NCI-H2029 treated with DMSO at 0.1 percent for 48 hours (cell line): Measurements from ENCODE around the gene MED15.
"Not testable (repeated sequence)": the region's sequence is repeated elsewhere in the genome, so short reads cannot be mapped to it uniquely, and the experiment has no call there.

Experiments used
- DNase-seq: peaks from one replicate; lab custom pipeline; 2025; lab: John Stamatoyannopoulos, UW

The MED15 gene

DNA sequence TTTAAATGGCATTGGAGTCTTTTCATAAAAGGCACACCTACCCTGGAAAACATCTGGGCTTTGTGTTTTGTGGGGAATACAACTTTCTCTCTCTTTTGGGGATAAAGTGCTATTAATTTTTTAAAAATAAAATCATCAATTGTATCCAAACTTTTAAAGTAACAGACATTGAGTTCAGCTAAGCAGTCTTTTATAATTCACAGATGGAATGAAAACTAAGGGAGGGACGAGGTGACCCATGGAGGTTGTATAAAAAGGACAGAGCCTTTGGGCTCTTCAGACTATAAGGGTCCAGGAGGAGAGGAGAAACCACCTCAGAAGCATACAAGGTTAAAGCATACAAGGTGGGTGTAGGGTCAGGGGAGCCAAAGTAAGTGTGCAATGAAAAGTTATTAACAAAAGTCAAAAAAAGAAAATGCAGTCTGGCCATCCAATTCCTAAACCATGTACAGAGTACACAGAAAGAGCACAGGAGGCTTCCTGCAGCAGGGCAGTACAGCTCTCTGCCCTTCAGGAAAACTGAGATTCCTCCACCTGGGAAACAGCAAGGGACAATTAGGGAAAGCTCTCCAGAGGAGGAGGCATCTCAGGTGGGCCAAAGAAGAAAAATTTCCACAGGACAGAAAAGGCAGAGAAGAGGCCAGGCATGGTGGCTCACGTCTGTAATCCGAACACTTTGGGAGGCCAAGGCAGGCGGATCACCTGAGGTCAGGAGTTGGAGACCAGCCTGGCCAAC is 22.3 kb upstream of the MED15 start:
- no peak for DNase-seq

DNA sequence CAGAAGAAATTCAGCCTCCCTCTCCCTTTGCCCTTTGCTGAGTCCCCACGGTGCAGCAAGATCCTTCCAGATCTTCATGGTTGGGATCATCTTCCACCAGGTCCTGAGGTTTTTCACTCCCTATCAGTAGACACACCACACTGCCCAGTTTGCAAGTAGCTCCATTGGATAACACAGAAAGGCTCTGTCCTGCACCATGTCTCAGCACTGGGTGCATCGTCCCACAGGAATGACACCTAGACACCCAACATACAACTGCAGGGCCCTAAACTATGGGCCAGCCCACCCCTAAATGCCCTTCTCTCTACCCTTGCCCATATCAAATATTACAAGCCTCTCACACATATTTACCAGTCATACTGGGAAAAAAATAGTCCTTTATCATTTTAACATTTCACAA is 21.2 kb upstream of the MED15 start:
- no peak for DNase-seq

GRCh38 chr22:20487715-20488114 is 19.7 kb upstream of the MED15 start:
- DNase-seq: no peak

DNA sequence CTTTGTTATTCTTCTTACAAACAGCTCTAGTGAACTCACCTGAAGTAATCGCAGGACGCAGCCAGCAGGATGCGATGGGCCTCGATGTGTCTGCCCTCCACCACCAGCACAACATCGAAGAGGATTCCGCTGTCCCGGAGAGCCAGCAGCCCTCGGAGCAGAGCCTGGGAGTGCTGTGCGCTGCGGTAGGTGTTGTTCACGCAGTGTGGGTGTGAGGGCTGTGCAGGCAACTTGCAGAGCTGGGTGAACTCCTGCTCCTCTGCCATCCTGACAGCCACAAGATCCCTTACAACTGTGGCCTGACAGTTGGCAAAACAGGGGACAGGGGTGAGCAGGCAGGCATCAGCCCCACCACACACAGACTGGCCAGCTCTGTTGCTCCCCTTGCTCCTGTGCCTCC is 18.5 kb upstream of the MED15 start:
- DNase-seq: no peak

DNA sequence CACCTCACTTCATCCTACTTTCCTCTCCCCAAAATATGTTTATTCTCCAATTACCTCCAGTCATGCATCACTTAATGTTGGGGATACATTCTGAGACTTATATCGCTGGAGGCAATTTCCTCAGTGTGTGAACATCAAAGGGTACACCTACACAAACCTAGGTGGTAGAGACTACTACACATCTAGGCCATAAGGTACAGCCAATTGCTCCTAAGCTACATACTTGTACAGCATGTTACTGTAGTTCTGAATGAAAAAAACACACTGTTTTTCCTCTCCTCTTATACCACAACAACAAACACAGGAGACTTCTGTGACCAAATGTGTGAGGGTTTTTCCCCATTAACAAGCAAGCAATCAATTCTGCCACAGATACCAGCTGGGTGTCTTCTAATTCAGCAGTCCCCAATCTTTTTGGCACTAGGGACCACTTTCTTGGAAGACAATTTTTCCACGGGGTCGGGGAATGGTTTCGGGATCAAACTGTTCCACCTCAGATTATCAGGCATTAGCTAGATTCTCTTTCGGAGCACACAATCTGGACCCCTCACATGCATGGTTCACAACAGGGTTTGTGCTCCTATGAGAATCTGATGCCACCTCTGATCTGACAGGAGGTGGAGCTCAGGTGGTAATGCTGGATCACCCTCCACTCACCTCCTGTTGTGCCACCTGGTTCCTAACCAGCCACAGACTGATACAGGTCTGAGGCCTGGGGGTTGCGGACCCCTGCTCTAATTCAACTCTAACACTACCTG is 17.0 kb upstream of the MED15 start:
- no peak for DNase-seq

- DNase-seq: no peak
Observed at GRCh38 chr22:20490941-20491307, 16.5 kb upstream of the MED15 start.

DNA sequence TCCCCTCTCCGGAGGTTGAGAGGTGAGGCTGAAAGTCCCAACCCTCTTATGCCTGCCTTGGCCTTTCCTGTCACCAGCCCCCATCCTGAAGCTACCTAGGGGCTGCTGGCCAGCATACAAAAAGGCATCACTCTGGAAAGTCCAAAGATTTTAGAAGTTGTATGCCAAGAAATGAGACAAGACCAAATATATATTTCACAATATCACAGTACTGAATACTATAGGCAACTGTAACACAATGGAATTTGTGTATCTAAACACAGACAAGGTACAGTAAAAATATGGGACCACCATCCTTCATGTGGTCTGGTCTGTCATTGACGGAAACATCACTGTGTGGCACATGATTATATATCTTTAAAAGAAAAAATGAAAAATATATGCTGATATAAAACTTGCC is 16.1 kb upstream of the MED15 start:
- DNase-seq: no peak

GRCh38 chr22:20494978-20495860 is 12.2 kb upstream of the MED15 start, which contains the start of gene KLHL22:
Gene KLHL22 (minus strand): TSS chr22:20495795. CDS start chr22:20489211, 6,584 bp downstream.
- DNase-seq: no peak

GRCh38 chr22:20495861-20496681 is 11.3 kb upstream of the MED15 start:
- peak; percentile 67 for DNase-seq

GRCh38 chr22:20497426-20497825 is 10.0 kb upstream of the MED15 start:
- DNase-seq: no peak

DNA sequence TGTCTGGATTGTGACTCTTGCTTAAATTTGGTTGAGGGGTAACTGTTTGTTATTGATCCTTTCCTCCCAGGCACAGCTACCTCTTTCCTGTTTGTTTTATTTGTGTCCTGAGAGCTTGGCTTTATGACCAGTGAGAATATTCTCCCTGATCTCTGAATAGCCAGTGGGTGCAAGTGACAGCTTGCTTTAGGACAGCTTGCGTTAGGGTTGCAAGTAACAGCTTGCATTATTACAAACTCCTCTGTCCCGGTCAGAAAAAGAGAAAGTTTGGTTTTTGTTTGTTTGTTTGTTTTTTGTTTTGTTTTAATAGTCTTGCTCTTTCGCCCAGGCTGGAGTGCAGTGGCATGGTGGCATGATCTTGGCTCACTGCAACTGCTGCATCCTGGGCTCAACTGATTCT is 8.5 kb upstream of the MED15 start:
- no peak for DNase-seq

- no peak for DNase-seq
Observed at GRCh38 chr22:20499769-20500168, 7.6 kb upstream of the MED15 start.

DNA sequence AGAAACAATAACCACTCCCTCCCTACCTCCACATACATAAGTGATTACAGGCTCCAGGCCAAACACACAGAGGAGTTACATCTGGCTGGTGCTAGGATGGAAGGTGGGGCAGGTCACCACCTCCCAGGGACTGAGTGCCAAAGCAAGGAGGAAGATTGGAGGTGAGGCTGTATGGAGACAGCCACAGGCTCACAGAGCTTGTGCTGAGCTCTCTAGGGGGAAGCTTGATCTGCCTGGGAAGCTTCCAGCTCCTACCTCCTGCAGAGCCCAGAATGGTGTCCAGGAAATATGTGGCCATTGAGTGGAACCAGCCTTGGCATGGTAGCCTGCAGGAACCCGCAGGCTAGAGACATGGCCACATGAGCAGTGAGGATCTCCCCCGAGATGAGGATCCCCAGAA is 3.6 kb upstream of the MED15 start:
- no peak for DNase-seq

DNA sequence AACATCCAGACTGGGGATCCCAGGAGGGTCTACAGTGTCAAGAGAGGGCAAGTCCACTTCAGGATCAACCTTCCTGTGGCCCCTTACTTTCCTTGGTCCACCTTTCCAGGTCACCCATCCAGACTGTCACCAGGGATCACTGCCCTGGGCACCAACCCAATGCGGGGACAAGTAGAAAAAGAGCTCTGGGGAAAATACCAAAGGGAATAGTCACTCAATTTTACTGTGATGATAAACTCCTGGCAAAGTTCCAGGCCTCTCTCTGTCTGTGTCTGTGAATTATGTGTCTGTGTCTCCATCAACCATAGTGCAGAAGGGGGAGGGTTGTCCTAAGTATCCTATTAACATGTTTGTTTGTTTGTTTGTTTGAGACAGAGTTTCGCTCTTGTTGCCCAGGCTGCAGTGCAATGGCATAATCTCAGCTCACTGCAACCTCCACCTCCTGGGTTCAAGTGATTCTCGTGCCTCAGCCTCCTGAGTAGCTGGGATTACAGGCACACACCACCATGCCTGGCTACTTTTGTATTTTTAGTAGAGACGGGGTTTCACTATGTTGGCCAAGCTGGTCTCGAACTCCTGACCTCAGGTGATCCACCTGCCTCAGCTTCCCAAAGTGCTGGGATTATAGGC is 3.0 kb upstream of the MED15 start:
- DNase-seq: not testable (repeated sequence)

- no peak for DNase-seq
Observed at GRCh38 chr22:20506543-20507252, 712 bp upstream of the MED15 start.

- not testable (repeated sequence) for DNase-seq
Observed at GRCh38 chr22:20508067-20508755, 801 bp downstream of the MED15 start.

- DNase-seq: no peak
Observed at GRCh38 chr22:20508815-20509271, 1.4 kb downstream of the MED15 start.

GRCh38 chr22:20509344-20510047 is 2.1 kb downstream of the MED15 start:
- no peak for DNase-seq
